Body of pancreas (tissue), 4 donors: ENCODE measurements around the gene NARF.

Experiments
- CTCF ChIP-seq, 7 experiments: fragments of 450-650 bp in 4 of 7; fragments of 200-600 bp in 3 of 7; sonication (generic) in 3 of 7; IDR thresholded peaks; one replicate each; pipeline ENCODE4 v1.5.1; 2016 to 2019; ENCODE audit warnings: antibody characterized with exemption in 7 of 7
- POLR2A ChIP-seq, 3 donors: fragments of 450-650 bp; IDR thresholded peaks; one replicate each; pipeline ENCODE4 v1.6.1; 2016; ENCODE audit warnings: antibody characterized with exemption in 3 of 3, mild to moderate bottlenecking in 2 of 3

GRCh38 chr17:82475458-82475857 is 16.9 kb downstream of the NARF start:
- no peak for TF ChIP-seq CTCF (IDR thresholded peaks at IDR 0.05)
- TF ChIP-seq POLR2A (IDR thresholded peaks at IDR 0.05): no peak
